HG03159 (cell line): Measurements from ENCODE around the gene SORCS2.

Source experiments
- ATAC-seq: cut with Tn5 transposase; IDR thresholded peaks from one replicate; pipeline ENCODE4 v1.9.1; 2021; ENCODE audit warnings: mild to moderate bottlenecking, moderate library complexity; ENCODE audit not compliant: unreplicated experiment

The SORCS2 gene

DNA sequence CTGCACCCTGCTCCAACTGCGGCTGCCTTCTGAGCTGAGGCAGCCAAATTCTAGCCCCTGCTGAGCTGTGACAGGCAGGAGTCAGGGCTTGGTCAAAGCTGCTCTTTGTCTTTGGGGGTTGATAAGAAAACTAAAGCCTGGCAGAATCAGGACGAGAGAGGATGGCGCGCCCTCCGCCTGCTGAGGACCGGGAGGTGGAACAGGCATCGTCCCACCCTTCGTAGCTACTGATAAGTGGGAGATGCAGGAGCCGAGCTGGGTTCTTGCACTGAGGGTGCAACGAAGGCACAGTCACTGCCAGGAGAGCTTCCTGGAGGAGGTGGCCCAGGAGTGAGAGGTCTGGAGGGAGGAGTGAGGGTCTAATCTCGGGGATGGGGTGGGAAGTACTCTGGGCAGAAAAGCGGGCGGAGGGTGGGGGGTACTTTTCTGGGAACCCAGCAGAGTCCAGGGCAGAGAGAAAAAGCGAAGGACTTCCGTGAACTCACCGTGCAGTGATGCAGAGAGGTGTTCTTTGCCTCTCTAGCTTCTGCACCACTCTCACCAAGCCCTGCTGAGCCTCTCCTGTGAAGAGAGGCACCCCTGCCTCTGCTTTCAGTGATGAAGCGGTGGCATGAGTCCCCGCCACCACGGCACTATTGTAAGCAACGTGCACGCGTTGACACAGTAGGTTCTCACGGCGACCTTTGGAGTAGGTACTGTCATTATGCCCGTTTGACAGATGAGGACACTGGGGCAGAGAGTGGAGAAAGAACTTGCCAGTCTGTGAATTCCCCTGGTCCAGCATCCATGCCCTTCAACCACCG is 107.8 kb downstream of the SORCS2 start:
- no peak for ATAC-seq

DNA sequence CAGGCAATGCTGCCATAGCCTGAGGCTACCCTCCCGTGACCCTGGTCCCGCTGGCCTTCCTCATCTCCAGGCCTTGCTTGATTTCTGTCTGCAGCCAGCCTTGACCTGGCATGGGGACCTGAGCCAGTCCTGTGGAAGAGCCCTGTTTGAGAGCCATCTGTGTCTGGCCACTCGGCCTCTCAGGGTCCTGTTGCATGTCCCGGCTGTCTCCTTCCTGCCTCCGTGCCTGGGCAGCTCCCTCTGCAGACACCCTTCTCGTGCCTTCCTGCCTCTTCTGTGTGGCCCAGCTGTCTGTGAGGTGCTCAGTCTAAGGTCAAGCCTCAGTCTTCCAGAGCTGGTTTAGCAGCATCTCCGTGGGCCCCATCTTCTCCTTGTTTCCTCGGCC is 108.4 kb downstream of the SORCS2 start:
- no peak for ATAC-seq

DNA sequence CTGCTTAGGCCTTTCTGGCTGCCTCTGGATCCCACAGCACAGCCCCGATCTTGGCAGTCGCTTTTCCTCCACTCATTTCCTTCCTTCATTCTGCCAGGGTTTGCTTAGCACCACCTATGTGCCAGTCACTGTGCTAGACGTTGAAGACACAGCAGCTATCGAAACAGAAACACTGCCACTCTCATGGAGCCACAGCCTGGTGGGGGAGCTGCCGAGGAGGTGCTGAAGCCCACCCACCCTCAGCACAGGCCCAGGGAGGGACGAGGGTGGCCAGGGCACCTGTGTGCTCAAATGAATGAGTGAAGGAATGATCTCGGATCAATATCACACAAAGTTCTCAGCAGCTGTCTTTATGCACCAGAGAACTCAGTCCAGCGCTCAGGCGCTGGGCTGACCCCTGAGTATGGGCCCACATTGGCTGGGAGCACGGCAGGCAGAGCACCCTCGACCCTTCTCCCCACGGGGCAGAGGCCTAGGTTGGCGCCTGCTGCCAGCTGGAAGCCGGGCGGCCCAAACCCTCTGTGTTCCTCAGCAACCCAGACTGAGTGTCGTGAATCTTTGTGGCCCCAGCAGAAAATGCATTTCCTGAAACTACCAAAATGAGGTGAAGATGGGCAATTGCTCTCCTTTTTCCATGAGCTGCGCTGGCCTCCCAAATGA is 108.9 kb downstream of the SORCS2 start:
- ATAC-seq = no peak

DNA sequence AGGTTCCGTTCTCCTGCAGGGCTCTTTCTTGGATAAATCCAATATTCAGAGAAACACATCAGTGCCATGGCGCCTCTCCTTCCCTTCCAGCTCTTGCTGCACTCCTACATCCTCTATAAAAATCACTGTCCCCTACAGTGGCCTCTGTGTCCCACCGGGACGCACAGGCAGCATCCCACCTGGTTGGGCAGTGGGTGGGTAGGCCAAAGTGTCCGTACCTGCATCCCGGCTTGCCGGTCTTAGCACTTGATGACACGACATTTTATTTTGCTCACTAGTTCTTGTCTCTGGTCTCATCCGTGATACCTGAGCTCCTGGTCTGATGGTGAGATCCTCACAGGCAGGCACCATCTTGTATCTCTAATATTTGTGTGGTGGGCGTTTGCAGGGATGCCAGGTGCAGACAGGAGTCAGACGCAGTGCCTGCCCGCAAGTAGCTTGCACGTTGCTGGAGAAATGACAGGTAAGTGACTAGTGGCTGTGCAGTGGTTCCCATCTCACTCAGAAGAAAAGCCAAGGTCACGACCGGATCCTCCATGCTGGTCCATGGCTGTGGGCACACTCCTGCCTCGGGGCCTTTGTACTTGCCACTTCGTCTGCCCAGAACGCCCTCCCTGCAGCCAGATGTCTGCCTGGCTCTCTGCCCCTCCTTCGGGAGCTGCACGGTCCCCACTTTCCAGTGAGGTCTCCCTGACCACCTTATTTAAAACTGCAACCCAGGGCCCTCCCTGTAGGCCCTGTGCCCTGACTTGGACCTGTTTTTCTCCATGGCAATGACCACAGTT is 109.7 kb downstream of the SORCS2 start:
- ATAC-seq = no peak

DNA sequence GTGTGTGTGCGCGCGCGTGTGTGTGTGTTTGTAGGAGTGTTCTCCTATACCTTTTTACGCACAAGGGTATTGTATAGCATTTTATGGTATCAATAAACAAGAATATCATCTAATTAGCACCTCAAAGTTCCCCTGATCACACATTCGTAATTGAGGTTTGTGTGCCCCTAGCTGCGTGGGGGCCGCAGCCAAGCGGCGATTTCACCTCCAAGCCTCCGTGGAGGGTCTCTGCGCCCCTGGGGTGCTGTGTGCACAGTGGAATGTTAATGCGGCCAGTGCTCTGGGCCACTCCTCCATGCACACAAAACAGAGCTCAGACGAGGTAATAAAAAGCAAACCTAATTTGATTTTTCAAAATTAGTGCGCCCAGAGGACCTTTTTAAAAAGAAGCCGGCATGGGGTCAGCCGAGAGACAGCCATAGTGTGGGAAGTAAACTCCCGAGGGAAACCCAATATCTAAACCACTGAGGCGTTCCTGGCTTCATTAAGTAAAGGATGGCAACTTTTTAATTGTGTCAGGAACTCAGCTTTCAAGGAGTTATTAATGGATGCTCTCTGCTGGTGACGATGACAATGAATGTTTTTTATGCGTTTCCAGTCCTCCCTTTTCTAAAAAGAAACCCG is 110.6 kb downstream of the SORCS2 start:
- no peak for ATAC-seq

DNA sequence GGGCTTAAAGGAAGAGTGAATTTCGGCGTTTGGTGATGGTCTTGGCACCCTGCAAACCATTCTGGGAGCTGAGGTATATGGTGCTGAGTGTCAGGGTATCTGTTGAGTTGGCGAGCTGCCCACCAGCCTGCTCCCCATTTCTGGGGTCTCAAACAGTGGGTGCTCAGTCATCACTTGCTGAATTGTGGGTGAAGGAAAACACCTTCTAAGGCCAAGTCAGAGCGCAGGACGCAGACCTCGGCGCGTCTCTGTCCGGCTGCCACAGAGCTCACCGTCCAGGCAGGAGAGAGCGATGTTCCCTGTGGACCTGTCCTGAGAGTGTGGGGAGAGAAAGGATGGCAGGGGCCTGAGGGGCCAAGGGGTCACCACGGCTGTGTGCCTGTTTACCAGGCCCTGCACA is 111.2 kb downstream of the SORCS2 start:
- no peak for ATAC-seq

DNA sequence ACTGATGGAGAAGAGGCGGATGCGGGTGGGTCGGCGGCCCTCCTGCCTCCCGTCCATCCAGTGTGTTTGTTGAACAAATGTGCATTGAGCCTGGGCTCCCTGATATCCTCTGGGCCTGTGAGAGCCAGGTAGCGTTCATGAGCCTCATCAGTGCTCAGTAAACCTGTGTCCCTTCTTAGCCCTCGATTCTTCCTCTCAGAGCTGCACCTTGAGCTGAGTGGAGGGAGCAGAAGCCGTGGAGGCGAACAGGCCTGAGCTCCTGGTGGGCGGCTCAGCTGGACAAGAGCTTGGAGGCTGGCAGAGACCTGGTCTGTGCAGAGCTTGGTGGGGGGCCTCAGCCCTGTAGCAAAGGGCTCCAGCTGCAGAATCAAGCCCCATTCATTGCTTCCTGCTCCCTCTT is 112.1 kb downstream of the SORCS2 start:
- ATAC-seq = no peak

DNA sequence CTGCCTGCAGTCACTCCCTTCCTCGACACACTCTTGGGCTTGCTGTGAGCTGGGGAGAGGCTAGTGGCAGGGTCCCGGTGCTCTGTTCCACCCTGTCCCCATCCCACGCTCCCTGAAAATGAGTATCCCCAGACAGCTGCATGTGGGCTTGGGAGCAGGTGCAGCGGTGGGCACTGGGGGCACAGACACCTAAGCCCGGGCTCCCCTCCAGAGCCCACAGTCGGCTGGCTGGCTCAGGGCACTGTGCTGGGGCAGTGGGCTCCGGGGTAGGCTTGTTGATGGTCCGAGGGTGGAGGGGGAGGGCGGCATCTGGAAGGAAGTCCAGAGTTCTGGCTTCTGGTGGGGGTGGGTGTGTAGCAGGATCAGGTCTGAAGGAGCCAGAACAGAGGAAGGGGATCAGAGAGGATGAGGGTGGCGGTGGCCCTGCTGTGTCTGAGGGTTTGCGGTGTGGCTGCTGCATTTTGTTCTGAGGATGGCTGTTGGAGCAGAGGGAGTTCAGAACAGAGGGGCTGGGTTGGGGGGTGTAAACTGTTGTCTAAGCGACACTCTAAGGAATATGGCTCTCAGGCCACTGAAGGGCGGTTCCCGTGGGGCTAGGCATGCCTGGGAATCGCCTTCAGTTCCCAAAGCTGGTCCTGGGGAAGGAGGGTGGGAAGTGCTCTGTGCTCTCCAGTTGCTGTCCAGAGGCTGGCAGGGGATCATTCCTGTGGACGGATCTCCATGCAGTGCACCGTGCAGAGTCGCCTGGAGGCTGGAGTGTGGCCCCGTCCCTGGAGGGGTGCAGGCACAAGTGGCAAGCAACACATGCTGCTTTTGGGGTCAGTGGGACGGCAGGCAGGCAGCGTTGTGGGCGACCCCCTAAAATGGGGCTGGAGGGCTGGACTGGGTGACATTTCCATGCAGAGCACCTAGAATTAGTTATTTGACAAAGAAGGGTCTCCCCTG is 114.0 kb downstream of the SORCS2 start:
- ATAC-seq = no peak

DNA sequence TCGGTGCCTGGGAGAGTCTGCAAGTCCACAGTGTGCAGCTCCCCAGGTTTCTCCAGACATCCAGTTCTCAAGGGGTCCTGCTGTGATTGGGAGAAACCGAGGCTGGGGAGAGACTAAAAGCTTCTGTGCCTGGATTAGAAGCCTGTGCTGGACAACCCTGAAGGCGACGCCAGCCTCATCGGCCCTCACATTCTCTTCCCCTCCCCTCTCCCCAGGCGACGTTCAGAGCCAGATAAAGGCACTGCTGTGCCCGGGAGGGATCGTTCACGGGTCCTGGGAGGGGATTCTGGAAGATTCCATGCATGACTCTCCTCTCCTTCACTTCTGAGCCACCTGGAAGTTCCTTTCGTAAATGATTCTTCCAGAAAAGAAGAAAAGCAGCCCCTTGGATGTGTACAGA is 114.6 kb downstream of the SORCS2 start:
- no peak for ATAC-seq

DNA sequence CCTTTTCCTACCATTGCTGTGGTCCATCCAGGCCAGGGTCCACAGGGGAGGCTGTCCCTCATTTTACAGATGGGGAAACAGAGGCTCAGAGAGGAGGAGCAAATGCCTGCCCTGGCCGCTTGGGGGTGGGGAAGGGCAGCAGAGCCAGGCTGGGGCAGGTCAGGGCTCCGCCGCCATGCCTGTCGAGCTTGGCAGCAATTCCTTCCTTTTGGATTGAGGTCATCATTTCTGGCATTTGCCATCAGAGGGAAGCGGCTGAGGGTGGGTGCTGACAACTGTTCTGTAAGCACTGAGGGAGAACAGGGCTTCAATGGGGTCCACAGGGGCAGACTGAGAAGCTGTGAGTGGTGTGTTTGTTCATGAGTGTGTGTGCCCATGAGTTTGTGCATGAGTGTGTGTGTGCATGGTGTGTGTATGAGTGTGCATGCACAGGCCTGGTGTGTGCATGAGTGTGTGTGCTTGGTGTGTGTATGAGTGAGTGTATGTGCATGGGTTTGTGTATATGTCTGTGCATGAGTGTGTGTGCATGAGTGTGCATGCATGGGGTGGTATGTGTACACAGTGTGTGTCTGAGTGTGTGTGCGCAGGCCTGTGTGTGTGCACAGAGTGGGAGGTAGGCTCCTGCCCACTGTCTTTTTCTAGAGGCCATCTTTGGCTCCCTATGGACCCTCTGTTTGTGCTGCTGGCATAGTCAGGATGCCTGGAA is 115.2 kb downstream of the SORCS2 start:
- no peak for ATAC-seq

DNA sequence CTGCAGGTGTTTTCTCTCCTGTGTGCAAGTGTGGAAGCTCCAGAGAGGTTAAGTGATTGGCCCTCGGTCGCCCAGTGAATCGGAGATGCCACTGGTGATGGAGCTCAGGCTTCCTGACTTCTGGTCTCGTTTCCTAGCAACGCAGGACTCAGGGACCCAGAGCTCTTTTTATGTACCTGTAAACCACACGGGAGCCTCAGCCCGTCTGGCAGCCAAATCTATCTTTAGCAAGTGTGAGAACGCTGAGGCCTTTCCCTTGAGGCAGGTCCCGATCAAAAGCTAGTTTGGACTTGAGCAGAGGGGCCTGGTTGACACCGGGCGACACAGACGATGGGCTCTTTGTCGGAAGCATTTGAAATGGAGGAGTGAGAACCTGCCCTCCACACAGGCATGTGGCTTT is 116.8 kb downstream of the SORCS2 start:
- no peak for ATAC-seq

DNA sequence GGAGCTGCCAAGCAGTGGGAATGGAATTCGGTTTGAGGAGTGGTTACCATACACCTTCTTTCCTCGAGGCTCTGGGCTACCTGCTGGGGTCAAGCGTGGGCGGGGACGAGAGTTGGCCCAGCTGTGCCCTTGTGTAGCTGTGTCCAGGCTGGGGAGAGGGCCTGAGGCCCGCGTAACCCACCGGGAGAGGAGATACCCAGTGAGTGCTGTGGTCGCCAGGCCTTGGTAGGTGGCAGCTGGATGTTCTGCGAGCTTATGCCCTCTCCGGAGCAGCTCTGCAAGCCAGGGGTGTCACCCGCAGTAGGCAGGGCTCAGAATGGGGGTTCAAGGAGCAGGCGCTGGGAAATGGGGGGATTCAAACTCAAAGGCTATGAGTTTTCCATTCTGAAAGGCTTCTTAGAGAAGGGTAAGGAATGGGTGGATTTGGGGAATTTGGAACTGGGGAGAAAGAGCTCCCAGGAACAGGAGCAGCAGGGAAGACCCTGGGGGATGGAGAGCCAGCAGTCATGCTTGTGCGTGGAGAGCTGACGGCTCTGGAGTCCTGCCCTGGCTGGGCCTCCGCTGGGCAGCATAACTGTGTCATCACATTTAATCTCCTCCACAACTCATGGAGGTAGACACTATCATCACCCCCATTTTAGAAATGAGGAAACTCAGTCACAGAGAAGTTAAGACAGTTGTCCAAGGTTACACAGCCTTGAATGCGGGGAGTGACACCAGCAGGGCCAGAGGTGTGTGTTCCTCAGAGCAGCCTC is 117.5 kb downstream of the SORCS2 start:
- ATAC-seq = no peak

DNA sequence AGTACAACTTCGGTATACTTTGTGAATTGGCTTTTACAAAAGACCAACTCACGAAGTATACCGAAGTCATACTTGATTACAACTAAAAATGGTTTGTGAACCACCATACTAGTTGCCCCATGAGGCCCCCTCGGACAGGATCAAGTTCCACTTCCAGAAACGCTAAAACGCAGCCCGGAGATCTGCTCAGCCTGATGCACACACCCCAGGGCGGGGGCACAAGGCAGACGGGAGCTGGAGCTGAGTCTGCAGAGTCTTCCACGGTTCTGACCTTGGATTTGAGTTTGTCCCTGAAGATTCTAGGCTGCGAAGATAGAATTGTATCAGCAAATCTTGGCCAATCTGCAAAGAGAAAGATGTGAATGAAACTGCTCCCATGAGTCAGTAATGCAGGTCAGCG is 118.1 kb downstream of the SORCS2 start:
- ATAC-seq = no peak

DNA sequence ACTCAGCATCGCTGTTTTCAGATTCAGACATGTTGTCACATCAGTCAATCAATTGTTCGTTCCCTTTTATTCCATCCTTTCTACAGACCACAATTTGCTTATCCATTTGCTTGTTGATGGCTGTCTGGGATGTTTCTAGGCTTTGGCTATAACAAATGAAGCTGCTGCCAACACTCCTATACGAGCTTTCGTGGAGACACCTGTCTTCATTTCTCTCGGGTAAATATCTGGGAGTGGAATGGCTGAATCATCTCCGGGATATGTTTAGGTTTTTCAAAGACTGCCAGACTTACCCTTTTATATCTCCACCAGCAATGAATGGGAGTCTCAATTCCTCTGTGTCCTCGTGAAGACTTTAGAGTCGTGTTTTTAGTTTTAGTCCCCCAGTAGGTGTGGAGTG is 118.9 kb downstream of the SORCS2 start:
- ATAC-seq = no peak

DNA sequence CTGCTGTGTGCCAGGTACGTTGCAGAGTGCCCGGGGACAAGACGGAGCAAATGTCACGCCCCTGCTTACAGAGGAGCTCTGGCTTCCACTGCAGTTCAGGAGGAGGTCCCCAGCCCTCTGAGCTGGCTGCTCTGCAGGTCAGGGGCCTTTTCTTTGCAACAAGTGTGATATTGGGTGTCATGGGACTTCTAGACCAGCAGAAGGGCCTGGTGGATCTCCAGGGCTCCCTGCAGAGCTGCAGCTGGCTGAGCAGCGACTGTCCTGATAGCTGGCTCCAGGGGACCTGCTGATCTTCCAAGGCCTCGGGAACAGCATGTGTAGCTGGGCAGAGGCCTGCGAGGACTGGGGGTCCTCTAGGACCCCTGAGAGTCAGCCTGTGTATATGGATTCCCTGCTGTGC is 120.4 kb downstream of the SORCS2 start:
- ATAC-seq = no peak

DNA sequence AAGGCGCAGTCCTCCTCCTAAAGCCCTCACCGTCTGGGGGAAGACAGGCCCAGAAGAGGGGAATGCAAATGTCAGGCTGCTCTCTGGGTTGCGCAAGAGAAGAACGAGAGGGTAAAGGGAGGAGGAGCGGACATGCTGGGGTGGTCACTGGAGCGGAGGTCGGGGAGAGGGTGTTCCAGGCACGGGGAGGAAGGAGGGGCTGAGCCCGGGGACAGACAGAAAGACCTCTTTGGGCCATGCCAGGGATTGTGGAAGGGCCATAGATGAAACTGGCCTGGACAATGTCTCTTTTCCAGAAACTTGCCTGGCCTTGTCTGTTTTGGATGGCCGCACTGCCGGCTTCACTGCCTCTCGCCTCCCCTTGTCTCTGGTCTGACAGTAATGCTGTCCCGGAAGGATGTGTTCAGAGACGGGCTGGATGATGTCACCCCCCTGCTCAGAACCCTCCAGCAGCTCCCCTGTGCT is 121.0 kb downstream of the SORCS2 start:
- no peak for ATAC-seq

DNA sequence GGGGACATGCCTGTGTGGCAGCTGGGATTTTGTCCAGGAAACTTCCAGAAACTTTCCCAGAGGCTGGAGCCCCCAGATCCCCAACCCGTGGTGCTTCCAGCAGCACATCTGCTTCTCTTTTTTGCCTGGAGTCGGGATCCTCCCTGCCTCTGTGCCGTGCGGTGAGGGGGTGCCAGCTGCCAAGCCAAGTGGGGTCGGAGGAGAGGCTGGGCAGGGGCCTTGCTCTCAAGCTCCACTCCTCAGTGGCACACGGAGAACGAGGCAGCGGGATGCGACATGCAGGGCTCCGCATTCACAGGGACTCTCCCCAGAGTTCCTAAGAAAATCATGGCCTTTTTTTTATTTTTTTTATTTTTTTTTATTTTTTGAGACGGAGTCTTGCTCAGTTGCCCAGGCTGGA is 121.7 kb downstream of the SORCS2 start:
- no peak for ATAC-seq

DNA sequence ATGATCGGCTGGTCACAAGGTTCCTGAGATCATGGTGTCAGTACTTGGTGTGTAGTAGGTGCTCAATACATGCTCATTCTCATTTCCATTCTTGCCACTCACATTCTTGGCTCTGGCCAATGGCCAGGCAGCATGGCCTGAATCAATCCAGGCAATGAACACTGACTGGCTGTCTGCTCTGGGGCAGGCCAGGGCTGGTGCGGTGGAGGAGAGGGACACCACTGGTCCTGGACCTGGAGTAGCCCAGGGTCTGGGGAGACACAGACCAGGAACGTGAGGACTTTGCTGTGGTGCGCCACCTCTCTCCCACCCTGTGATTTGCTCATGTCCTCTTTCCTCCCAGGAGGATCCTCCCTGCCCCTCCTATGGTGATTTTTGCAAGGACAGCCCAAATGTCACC is 122.9 kb downstream of the SORCS2 start:
- no peak for ATAC-seq

DNA sequence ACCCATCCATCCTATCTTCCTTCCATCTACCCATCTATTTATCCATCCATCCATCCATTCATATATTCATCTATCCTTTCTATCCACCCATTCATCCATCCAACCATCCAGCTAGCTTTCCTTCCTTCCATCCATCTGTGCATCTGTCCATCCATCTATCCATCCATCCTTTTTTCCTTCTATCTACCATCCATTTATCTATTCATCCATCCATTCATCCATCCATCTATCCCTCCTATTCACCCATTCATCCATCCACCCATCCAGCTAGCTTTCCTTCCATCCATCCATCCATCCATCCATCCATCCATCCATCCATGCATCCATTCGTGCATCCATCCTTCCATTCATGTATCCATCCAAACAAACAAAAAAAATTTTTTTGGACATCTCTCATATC is 123.6 kb downstream of the SORCS2 start:
- ATAC-seq = no peak
